Body of pancreas (tissue), 4 donors: ENCODE measurements around the gene BMP3. TPM values are rescaled to one million over a fixed set of nuclear protein-coding genes. Genes with fewer than 3 reads are reported as not detected.

Experiments
- ATAC-seq: fragments of 150-250 bp; one replicate; pipeline ENCODE4 v1.9.1; 2016
- DNase-seq, 4 donors: peaks; one replicate each; pipeline ENCODE4 v3.0.0-alpha.2; 2019
- H3K27ac ChIP-seq, 4 donors: fragments of 200-600 bp; sonication (generic); 1 replicate in 3 of 4; 2 replicates in 1 of 4; pipeline versions ENCODE4 v1.5.1 to v1.6.1; 2016 to 2019; ENCODE audit warnings: mild to moderate bottlenecking in 1 of 4, mixed read lengths in 1 of 4, moderate library complexity in 1 of 4
- H3K27me3 ChIP-seq, 2 donors: fragments of 200-600 bp; sonication (generic); one replicate each; pipeline ENCODE4 v1.6.0; 2016; ENCODE audit warnings: mild to moderate bottlenecking in 1 of 2
- H3K36me3 ChIP-seq, 2 donors: fragments of 200-600 bp; sonication (generic); replicated peaks in 1 of 2; 2 replicates each; pipeline ENCODE4 v1.5.1; 2016; ENCODE audit warnings: low read depth in 2 of 2; ENCODE audit not compliant: insufficient read depth in 1 of 2
- H3K4me1 ChIP-seq: fragments of 200-600 bp; sonication (generic); one replicate; pipeline ENCODE4 v1.6.0; 2016
- H3K4me3 ChIP-seq, 2 donors: fragments of 200-600 bp; sonication (generic); 1 replicate in 1 of 2; 2 replicates in 1 of 2; pipeline ENCODE4 v1.5.1; 2016 to 2019
- H3K9me3 ChIP-seq, 3 donors: fragments of 200-600 bp; sonication (generic); 1 replicate in 2 of 3; 2 replicates in 1 of 3; pipeline ENCODE4 v1.5.1; 2016
- POLR2A ChIP-seq, 3 donors: fragments of 450-650 bp; IDR thresholded peaks; one replicate each; pipeline ENCODE4 v1.6.1; 2016; ENCODE audit warnings: antibody characterized with exemption in 3 of 3, mild to moderate bottlenecking in 2 of 3
- WGBS, 2 donors: methylation state at CpG; one replicate each; pipeline ENCODE4 v1.1.5; 2017; 5-methylcytosine and 5-hydroxymethylcytosine counted together
- intact Hi-C: fragments of 100-400 bp; cut with DNase I; formaldehyde crosslinking; loops from one replicate; pipeline ENCODE4 v1.15.1; 2023
- total RNA-seq, 2 donors: library from RNA; depleted of rRNA; stranded (reverse); fragments of >200 nt; gene quantifications; one replicate each; pipeline ENCODE4 v1.1.0, GENCODE V29; 2016
- TF ChIP-seq, protein P1 (sequence below), 7 experiments: fragments of 450-650 bp in 4 of 7; fragments of 200-600 bp in 3 of 7; sonication (generic) in 3 of 7; IDR thresholded peaks; one replicate each; pipeline ENCODE4 v1.5.1; 2016 to 2019; ENCODE audit warnings: antibody characterized with exemption in 7 of 7

Gene BMP3
- total RNA-seq, 2 donors from 2014 or later = 0.26 TPM; not detected in 1

- H3K36me3 ChIP-seq = no peaks in the 10 kb centered on the region
- TF ChIP-seq, protein P1, sequence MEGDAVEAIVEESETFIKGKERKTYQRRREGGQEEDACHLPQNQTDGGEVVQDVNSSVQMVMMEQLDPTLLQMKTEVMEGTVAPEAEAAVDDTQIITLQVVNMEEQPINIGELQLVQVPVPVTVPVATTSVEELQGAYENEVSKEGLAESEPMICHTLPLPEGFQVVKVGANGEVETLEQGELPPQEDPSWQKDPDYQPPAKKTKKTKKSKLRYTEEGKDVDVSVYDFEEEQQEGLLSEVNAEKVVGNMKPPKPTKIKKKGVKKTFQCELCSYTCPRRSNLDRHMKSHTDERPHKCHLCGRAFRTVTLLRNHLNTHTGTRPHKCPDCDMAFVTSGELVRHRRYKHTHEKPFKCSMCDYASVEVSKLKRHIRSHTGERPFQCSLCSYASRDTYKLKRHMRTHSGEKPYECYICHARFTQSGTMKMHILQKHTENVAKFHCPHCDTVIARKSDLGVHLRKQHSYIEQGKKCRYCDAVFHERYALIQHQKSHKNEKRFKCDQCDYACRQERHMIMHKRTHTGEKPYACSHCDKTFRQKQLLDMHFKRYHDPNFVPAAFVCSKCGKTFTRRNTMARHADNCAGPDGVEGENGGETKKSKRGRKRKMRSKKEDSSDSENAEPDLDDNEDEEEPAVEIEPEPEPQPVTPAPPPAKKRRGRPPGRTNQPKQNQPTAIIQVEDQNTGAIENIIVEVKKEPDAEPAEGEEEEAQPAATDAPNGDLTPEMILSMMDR (IDR thresholded peaks at IDR 0.05) = no peak
- no peak for TF ChIP-seq POLR2A (IDR thresholded peaks at IDR 0.05)
Measured at GRCh38 chr4:81084029-81084428, 53.5 kb downstream of the BMP3 start.

DNA sequence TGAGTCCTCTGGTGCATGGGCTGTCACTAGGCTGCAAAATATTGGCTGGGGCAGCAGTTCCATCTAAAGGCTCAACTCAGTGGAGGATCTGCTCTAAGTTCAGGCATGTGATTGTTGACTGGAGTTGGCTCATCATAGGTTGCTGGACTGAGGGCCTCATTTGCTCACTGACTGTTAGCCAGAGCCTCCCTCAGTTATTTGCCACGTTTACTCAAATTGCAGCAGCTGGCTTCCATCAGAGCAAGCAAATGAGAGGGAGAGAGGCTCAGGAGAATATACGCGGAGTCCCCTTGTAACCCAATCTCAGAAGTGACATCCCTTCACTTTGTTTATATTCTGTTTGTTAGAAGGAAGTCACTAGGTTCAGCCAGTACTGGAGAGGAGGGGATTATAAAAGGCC, 54.1 kb downstream of the BMP3 start:
- intact Hi-C loops = no loop called here
- no peak for ATAC-seq

More at GRCh38 chr4:81084029-81084428, 53.5 kb downstream of the BMP3 start:
- no peaks in the 10 kb centered on the region for H3K27me3 ChIP-seq
- intact Hi-C loops = no loop called here
- no peaks in the 10 kb centered on the region for H3K4me1 ChIP-seq
- DNase-seq = no peak
- ATAC-seq = no peak
- no peaks in the 10 kb centered on the region for H3K9me3 ChIP-seq
- no peak overlapping the region for H3K4me3 ChIP-seq
- H3K27ac ChIP-seq = no peak overlapping the region

DNA sequence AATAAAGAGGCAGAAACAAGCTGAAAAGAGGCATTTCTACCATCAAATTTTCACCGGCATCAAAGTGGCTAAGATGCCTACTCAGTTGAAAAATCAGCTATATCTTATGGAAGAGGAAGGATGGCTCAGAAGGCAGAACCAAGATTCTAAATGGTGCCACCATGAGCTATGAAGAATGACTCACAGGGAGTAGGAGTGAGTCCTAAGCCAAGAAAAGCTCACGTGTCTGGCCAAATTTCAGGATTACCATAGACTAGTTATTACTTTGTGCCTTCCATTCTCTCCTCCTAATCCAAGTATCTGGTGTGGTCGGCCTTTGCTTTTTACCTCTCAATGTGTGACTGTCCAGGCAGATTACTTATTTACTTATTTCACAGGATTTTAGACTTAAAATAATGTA, 54.8 kb downstream of the BMP3 start:
- Histone ChIP-seq H3K36me3 (no peaks in the 10 kb centered on the region), H3K4me1 (no peaks in the 10 kb centered on the region), H3K9me3 (no peaks in the 10 kb centered on the region), H3K4me3 (no peak overlapping the region), H3K27me3 (no peaks in the 10 kb centered on the region), H3K27ac (no peak overlapping the region)
- TF ChIP-seq, protein P1 (IDR thresholded peaks at IDR 0.05) = no peak
- no peak for TF ChIP-seq POLR2A (IDR thresholded peaks at IDR 0.05)
- DNase-seq (no peak), ATAC-seq (no peak)
- intact Hi-C loops = no loop called here
- 71 to 80% methylated on average over 3 of the region's 3 CpGs for WGBS, 2 donors

More for the DNA sequence above, 54.1 kb downstream of the BMP3 start:
- 63 to 67% methylated on average over 3 of the region's 3 CpGs for WGBS, 2 donors
- TF ChIP-seq, protein P1 (IDR thresholded peaks at IDR 0.05) = no peak
- no peak for TF ChIP-seq POLR2A (IDR thresholded peaks at IDR 0.05)
- Histone ChIP-seq H3K27me3 (no peaks in the 10 kb centered on the region), H3K36me3 (no peaks in the 10 kb centered on the region), H3K4me3 (no peak overlapping the region), H3K27ac (no peak overlapping the region), H3K9me3 (no peaks in the 10 kb centered on the region), H3K4me1 (no peaks in the 10 kb centered on the region)
- DNase-seq = no peak

DNA sequence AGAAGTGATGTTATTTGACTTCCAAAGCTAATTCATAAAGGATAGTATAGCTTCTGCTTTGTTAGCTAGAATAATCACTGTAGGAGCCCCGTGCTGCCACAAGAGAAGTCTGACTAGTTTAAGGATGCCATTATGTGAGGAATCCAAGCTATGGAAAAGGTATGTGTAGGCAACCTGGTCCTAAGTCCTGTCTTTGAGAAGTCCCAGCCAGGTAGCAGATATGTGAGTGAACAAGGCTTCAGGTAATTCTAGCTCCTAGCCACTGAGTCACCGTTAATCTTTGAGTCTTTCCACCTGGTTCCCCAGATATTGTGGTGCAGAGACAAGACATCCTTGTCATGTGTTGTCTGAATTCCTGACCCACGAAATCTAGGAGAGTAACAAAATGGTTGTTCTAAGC, 55.5 kb downstream of the BMP3 start:
- no peak for ATAC-seq
- H3K36me3 ChIP-seq = no peaks in the 10 kb centered on the region
- TF ChIP-seq, protein P1 (IDR thresholded peaks at IDR 0.05) = no peak
- TF ChIP-seq POLR2A (IDR thresholded peaks at IDR 0.05) = no peak
- no peak overlapping the region for H3K4me3 ChIP-seq
- no peaks in the 10 kb centered on the region for H3K27me3 ChIP-seq
- 54 to 68% methylated on average over 3 of the region's 3 CpGs for WGBS, 2 donors
- no peaks in the 10 kb centered on the region for H3K9me3 ChIP-seq
- H3K4me1 ChIP-seq = no peaks in the 10 kb centered on the region
- DNase-seq = no peak
- intact Hi-C loops = no loop called here
- H3K27ac ChIP-seq = no peak overlapping the region

- WGBS, 2 donors = 50 to 51% methylated on average over 2 of the region's 2 CpGs
- intact Hi-C loops = no loop called here
- DNase-seq (no peak), ATAC-seq (no peak)
- no peaks in the 10 kb centered on the region for H3K36me3 ChIP-seq
- no peak overlapping the region for H3K27ac ChIP-seq
- no peaks in the 10 kb centered on the region for H3K27me3 ChIP-seq
- TF ChIP-seq, protein P1 (IDR thresholded peaks at IDR 0.05) = no peak
- TF ChIP-seq POLR2A (IDR thresholded peaks at IDR 0.05) = no peak
- H3K4me3 ChIP-seq = no peak overlapping the region
- H3K4me1 ChIP-seq = no peaks in the 10 kb centered on the region
- H3K9me3 ChIP-seq = no peaks in the 10 kb centered on the region
Measured at GRCh38 chr4:81093720-81094401, 63.4 kb downstream of the BMP3 start.
